Endothelial cell of umbilical vein (primary cell): ENCODE data around the gene TMEM126A.

Experiments
- EZH2 ChIP-seq: IDR thresholded peaks from 2 replicates; pipeline ENCODE4 v1.6.1; 2012; ENCODE audit warnings: borderline replicate concordance, low read depth, mild to moderate bottlenecking, moderate library complexity, low read length, inconsistent platforms; ENCODE audit not compliant: severe bottlenecking
- TF ChIP-seq, protein P1 (sequence below), 2 donors: IDR thresholded peaks; 1 replicate in 1 of 2; 2 replicates in 1 of 2; pipeline ENCODE4 v1.5.1; 2011; ENCODE audit warnings: low read length in 2 of 2, mild to moderate bottlenecking in 2 of 2, moderate library complexity in 2 of 2, control low read depth in 1 of 2, inconsistent platforms in 1 of 2, low read depth in 1 of 2; ENCODE audit not compliant: insufficient read depth in 1 of 2; ENCODE audit errors: extremely low read depth in 1 of 2

DNA sequence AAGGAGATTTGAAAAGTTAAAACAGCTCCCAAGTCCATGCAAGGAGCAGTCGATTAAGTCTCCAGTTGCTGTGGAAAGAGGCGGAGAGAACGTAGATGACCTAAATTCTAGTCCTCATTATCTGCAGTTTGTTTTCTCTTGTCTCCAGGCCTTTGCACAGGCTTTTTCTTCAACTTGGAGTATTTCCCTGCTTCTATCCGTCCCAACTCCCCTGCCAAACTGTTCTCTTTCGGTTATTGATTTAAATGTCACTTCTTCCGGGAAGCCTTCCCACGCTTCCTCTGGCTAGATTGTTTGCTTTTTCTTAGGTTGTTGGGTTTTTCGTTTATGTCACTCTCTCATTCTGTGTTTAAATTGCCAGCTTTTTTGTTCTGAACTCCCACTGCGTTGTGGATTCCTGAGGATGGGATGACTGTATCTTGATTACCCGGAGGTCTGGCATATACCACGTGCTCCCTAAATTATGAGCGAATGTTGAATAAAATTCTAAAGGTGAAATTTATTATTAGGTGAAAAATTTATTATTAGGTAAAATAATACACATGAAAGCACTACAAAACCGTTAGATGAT is 18.9 kb upstream of the TMEM126A start:
- TF ChIP-seq EZH2, result no peak
- TF ChIP-seq, protein P1, sequence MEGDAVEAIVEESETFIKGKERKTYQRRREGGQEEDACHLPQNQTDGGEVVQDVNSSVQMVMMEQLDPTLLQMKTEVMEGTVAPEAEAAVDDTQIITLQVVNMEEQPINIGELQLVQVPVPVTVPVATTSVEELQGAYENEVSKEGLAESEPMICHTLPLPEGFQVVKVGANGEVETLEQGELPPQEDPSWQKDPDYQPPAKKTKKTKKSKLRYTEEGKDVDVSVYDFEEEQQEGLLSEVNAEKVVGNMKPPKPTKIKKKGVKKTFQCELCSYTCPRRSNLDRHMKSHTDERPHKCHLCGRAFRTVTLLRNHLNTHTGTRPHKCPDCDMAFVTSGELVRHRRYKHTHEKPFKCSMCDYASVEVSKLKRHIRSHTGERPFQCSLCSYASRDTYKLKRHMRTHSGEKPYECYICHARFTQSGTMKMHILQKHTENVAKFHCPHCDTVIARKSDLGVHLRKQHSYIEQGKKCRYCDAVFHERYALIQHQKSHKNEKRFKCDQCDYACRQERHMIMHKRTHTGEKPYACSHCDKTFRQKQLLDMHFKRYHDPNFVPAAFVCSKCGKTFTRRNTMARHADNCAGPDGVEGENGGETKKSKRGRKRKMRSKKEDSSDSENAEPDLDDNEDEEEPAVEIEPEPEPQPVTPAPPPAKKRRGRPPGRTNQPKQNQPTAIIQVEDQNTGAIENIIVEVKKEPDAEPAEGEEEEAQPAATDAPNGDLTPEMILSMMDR (IDR thresholded peaks at IDR 0.05; ENCODE audit: extremely low read depth in 1 of 2, insufficient read depth in 1 of 2, low read depth in 1 of 2, low read length in 2 of 2), result no peak
